Suppressor macrophage treated with lipopolysaccharide for 1 hour (primary cell): Measurements from ENCODE around the gene PLD5.
"Not testable (repeated sequence)": the region's sequence is repeated elsewhere in the genome, so short reads cannot be mapped to it uniquely, and the experiment has no call there.

Source experiments
- DNase-seq, 3 donors: peaks; one replicate each; pipeline ENCODE4 v3.0.0-alpha.2; 2020 to 2022

Gene PLD5

GRCh38 chr1:242264419-242264818 lies 260.1 kb downstream of the PLD5 start:
- DNase-seq: not testable (repeated sequence)

DNA sequence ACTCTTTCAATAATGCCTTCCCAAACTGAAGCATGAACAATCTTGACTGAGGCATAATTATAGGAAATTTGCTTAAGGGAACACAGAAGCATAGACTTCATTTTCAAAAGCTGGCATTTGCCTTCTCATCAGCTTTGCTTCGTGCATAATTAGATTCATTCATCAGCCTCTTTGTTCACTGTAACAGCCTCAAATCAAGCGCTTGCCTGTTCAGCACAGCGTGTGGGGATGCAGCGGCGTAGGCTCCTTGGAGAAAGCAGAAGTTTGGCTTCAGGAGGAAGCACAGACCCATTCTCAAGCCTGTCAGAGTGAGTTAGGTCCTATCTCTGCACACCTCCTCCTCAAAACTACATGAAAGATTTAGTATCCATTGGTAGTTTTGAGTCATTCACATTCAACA lies 279.2 kb downstream of the PLD5 start:
- no peak for DNase-seq

- no peak for DNase-seq
These were observed 281.0 kb downstream of the PLD5 start for GRCh38 chr1:242243472-242243871.

- DNase-seq: no peak
These were observed 281.5 kb downstream of the PLD5 start for GRCh38 chr1:242242983-242243382.

GRCh38 chr1:242241936-242242335 lies 282.6 kb downstream of the PLD5 start:
- no peak for DNase-seq

- DNase-seq: no peak
These were observed 283.8 kb downstream of the PLD5 start for GRCh38 chr1:242240691-242241090.

DNA sequence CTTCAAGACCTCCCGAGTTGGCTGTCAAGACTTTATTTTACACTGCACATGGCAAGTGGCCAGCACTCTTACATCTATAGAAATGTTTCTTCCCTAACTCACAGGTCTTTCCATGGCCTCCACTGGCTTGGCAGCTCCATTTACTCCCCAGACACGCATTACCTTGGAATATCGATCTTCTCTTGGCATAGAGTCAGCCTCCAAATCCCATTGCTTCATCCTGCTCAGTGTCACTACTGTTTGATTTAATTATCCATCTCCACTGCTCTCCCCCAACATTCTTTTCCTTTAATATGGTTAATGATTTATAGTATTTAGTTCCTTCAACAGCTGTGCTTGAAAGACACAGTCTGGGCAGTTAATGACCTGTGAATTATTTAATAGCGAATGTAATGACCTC lies 284.4 kb downstream of the PLD5 start:
- DNase-seq: no peak

GRCh38 chr1:242239398-242239797 lies 285.1 kb downstream of the PLD5 start:
- no peak for DNase-seq

GRCh38 chr1:242237051-242237450 lies 287.4 kb downstream of the PLD5 start:
- no peak for DNase-seq

GRCh38 chr1:242228991-242229390 lies 295.5 kb downstream of the PLD5 start:
- no peak for DNase-seq

- DNase-seq: peak; percentile 1 to 36 (median 29)
These were observed 298.5 kb downstream of the PLD5 start for GRCh38 chr1:242225767-242226573.

GRCh38 chr1:242224878-242225766 lies 299.4 kb downstream of the PLD5 start:
- peak in 1 of 3 donors; percentile 46 for DNase-seq

- no peak for DNase-seq
These were observed 300.0 kb downstream of the PLD5 start for GRCh38 chr1:242224461-242224860.

- no peak for DNase-seq
These were observed 304.6 kb downstream of the PLD5 start for GRCh38 chr1:242219905-242220304.

DNA sequence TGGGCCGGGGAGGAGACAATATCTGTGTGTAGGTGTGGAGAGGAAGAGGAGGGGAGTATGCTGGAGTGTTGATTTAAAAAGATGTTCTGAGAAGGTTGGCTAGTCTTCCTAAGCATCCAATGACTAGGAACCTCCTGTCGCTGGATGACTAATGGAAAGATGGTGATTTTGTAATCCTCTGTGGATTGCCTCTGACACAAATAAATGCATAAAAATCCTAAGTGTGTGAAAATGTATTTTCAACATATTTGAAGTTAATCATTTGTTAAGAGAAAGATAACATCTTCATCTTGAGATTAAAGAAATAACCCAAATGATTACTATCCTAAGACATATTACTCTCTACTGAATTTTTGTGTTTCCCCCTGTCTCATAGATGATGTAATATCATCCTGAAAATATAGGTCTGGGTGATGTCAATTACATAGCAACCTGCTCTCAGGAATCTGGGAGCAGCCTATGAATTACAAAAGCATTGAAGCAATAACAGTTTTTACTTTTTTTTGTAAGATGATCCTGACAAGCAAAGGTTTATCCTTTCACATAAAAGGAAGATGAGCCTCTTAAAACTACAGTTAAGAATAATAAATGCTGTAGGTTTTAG lies 305.1 kb downstream of the PLD5 start:
- no peak for DNase-seq

- no peak for DNase-seq
These were observed 308.1 kb downstream of the PLD5 start for GRCh38 chr1:242216368-242216767.

DNA sequence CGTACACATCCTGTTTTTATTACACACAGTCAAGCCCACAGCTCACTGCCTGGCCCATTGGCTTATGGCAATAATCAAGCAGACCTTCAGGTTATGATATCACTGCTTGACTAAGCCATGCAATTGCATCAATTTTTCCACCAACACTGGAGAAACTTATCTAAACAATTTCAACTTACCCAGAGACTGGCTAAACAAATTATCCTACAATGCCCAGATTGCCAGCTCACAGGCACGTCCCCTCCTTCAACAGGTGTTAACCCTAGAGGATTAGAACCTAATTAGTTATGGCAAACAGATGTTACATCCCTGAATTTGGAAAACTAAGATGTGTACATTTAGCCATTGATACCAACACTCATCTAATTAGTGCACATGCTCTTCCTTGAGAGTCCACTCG lies 310.0 kb downstream of the PLD5 start:
- DNase-seq: not testable (repeated sequence)

GRCh38 chr1:242212961-242213360 lies 311.5 kb downstream of the PLD5 start:
- DNase-seq: not testable (repeated sequence)

GRCh38 chr1:242212401-242212800 lies 312.1 kb downstream of the PLD5 start:
- no peak for DNase-seq

- no peak for DNase-seq
These were observed 313.1 kb downstream of the PLD5 start for GRCh38 chr1:242211254-242212022.

GRCh38 chr1:242210316-242210715 lies 314.2 kb downstream of the PLD5 start:
- not testable (repeated sequence) for DNase-seq

DNA sequence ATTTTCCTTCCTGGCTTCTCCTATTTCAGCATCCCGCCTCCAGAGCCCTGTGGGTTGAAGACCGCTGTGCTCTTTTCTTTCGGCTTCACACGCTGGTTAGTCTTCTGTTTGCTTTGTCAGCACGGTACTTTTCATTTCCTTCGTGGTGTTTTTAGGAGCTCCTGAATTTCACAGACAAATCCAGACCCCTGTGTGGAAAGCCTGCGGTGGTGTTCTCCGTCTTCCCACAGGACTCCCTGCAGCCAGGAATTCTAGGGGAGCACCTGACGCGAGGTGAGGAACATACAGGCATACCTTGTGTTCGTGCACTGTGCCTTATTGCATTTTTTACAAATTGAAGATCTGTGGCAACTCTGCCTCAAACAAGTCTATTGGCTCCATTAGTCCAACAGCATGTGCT lies 315.4 kb downstream of the PLD5 start:
- no peak for DNase-seq

- no peak for DNase-seq
These were observed 316.5 kb downstream of the PLD5 start for GRCh38 chr1:242208021-242208420.
